ENCODE results near the gene RAB3IL1.

RAB3IL1 gene

GRCh38 chr11:61880031-61880430, 37.3 kb downstream of the RAB3IL1 start:
- Histone ChIP-seq H3K9ac (ENCODE audit: low read depth in 1 of 2, low read length in 2 of 2) (no peak overlapping the region), H3K4me1 (ENCODE audit: control insufficient read depth in 2 of 2, insufficient read depth in 2 of 2, low read length in 2 of 2) (no peaks in the 10 kb centered on the region), H3K27ac (ENCODE audit: low read depth in 2 of 2, low read length in 2 of 2) (no peak overlapping the region), H3K27me3 (ENCODE audit: control insufficient read depth in 2 of 2, insufficient read depth in 2 of 2, low read length in 2 of 2) (no peaks in the 10 kb centered on the region), H3K36me3 (ENCODE audit: control insufficient read depth in 2 of 2, insufficient read depth in 2 of 2, low read length in 2 of 2) (no peaks in the 10 kb centered on the region), H3K4me3 (ENCODE audit: low read length in 2 of 2) (no peak overlapping the region), H3K9me3 (ENCODE audit: control insufficient read depth in 2 of 2, low read length in 2 of 2) (no peaks in the 10 kb centered on the region)

GRCh38 chr11:61879152-61879551, 38.2 kb downstream of the RAB3IL1 start:
- Histone ChIP-seq H3K4me3 (ENCODE audit: low read length in 2 of 2) (no peak overlapping the region), H3K27ac (ENCODE audit: low read depth in 2 of 2, low read length in 2 of 2) (no peak overlapping the region), H3K36me3 (ENCODE audit: control insufficient read depth in 2 of 2, insufficient read depth in 2 of 2, low read length in 2 of 2) (no peaks in the 10 kb centered on the region), H3K9me3 (ENCODE audit: control insufficient read depth in 2 of 2, low read length in 2 of 2) (no peaks in the 10 kb centered on the region), H3K9ac (ENCODE audit: low read depth in 1 of 2, low read length in 2 of 2) (no peak overlapping the region), H3K4me1 (ENCODE audit: control insufficient read depth in 2 of 2, insufficient read depth in 2 of 2, low read length in 2 of 2) (no peaks in the 10 kb centered on the region), H3K27me3 (ENCODE audit: control insufficient read depth in 2 of 2, insufficient read depth in 2 of 2, low read length in 2 of 2) (no peaks in the 10 kb centered on the region)

GRCh38 chr11:61875698-61876097, 41.7 kb downstream of the RAB3IL1 start:
- H3K9me3 ChIP-seq (ENCODE audit: control insufficient read depth in 2 of 2, low read length in 2 of 2), result no peaks in the 10 kb centered on the region
- no peaks in the 10 kb centered on the region for H3K36me3 ChIP-seq (ENCODE audit: control insufficient read depth in 2 of 2, insufficient read depth in 2 of 2, low read length in 2 of 2)
- H3K27ac ChIP-seq (ENCODE audit: low read depth in 2 of 2, low read length in 2 of 2), result no peak overlapping the region
- no peak overlapping the region for H3K9ac ChIP-seq (ENCODE audit: low read depth in 1 of 2, low read length in 2 of 2)
- peaks cover 3 to 4% of the 10 kb centered on the region in 2 donors for H3K27me3 ChIP-seq (ENCODE audit: control insufficient read depth in 2 of 2, insufficient read depth in 2 of 2, low read length in 2 of 2)
- no peak overlapping the region for H3K4me3 ChIP-seq (ENCODE audit: low read length in 2 of 2)
- peaks cover 2% of the 10 kb centered on the region in 2 donors for H3K4me1 ChIP-seq (ENCODE audit: control insufficient read depth in 2 of 2, insufficient read depth in 2 of 2, low read length in 2 of 2)

DNA sequence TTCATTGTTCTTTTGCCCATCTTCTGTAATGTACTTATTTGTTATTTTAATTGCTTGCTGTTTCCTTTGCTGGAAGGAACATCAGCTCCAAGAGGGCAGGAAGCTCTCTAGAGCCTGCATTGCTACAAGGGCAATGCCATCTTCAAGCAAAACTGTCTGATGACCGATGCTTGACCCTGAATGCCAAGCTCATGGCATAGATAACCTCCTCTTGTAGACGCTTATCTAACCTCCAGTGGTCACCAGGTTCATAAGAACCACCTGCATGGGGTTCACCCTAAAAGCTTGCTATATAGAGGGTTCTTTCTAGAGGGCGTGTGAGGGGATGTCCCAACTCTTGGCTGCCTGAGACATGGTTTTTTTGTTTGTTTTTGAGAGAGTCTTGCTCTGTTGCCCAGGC, 42.5 kb downstream of the RAB3IL1 start:
- H3K4me3 ChIP-seq (ENCODE audit: low read length in 2 of 2), result no peak overlapping the region
- H3K9me3 ChIP-seq (ENCODE audit: control insufficient read depth in 2 of 2, low read length in 2 of 2), result no peaks in the 10 kb centered on the region
- H3K9ac ChIP-seq (ENCODE audit: low read depth in 1 of 2, low read length in 2 of 2), result no peak overlapping the region
- no peaks in the 10 kb centered on the region for H3K36me3 ChIP-seq (ENCODE audit: control insufficient read depth in 2 of 2, insufficient read depth in 2 of 2, low read length in 2 of 2)
- H3K27me3 ChIP-seq (ENCODE audit: control insufficient read depth in 2 of 2, insufficient read depth in 2 of 2, low read length in 2 of 2), result peaks cover 3 to 4% of the 10 kb centered on the region in 2 donors
- peaks cover 2 to 5% of the 10 kb centered on the region in 2 donors for H3K4me1 ChIP-seq (ENCODE audit: control insufficient read depth in 2 of 2, insufficient read depth in 2 of 2, low read length in 2 of 2)
- H3K27ac ChIP-seq (ENCODE audit: low read depth in 2 of 2, low read length in 2 of 2), result no peak overlapping the region

- Histone ChIP-seq H3K9me3 (ENCODE audit: control insufficient read depth in 2 of 2, low read length in 2 of 2) (no peaks in the 10 kb centered on the region), H3K36me3 (ENCODE audit: control insufficient read depth in 2 of 2, insufficient read depth in 2 of 2, low read length in 2 of 2) (no peaks in the 10 kb centered on the region), H3K27ac (ENCODE audit: low read depth in 2 of 2, low read length in 2 of 2) (no peak overlapping the region), H3K4me1 (ENCODE audit: control insufficient read depth in 2 of 2, insufficient read depth in 2 of 2, low read length in 2 of 2) (peaks cover 2 to 5% of the 10 kb centered on the region in 2 donors), H3K27me3 (ENCODE audit: control insufficient read depth in 2 of 2, insufficient read depth in 2 of 2, low read length in 2 of 2) (peaks cover 3 to 4% of the 10 kb centered on the region in 2 donors), H3K9ac (ENCODE audit: low read depth in 1 of 2, low read length in 2 of 2) (no peak overlapping the region), H3K4me3 (ENCODE audit: low read length in 2 of 2) (no peak overlapping the region)
Observed at GRCh38 chr11:61874377-61874809, 43.0 kb downstream of the RAB3IL1 start.

DNA sequence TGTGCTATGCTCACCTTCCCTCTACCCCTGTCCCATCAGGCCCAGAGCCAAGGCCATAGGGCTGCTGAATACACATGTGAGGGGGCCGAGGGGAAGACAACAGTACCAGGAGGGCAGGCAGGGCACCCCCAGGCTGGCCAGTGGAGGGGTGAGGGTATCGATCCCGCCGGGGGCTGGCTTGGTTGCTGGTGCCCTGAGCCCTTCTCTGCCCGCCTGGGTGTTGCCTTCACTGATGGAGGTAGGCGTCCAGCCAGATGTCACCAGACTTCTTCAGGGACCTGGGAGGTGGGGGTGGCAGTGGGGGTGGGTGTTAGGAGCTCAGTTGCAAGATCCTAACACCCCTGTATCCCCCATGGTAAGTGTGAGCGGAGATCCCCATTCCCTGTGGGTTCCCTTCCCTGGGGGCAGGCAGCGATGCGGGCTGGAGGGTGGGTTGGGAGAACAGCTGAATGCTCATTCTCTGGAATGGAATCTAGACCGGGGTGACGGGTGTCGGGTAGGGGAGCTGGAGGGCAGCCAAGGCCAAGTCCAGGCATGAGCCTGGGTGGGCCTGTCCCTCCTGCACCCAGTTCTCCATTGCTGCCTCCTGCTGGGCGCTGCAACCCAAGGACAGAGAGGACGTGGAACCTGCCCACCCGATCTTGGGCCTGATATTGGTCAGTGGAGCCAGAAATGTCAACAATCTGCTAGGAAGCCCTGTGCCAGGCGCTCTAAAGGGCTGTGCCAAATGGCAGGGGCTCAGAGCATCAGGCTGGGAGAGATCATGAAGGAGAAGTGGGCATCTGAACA, 43.6 kb downstream of the RAB3IL1 start:
- Histone ChIP-seq H3K9ac (ENCODE audit: low read depth in 1 of 2, low read length in 2 of 2) (no peak overlapping the region), H3K9me3 (ENCODE audit: control insufficient read depth in 2 of 2, low read length in 2 of 2) (no peaks in the 10 kb centered on the region), H3K4me3 (ENCODE audit: low read length in 2 of 2) (no peak overlapping the region), H3K27me3 (ENCODE audit: control insufficient read depth in 2 of 2, insufficient read depth in 2 of 2, low read length in 2 of 2) (peaks cover 3 to 4% of the 10 kb centered on the region in 2 donors), H3K36me3 (ENCODE audit: control insufficient read depth in 2 of 2, insufficient read depth in 2 of 2, low read length in 2 of 2) (no peaks in the 10 kb centered on the region), H3K4me1 (ENCODE audit: control insufficient read depth in 2 of 2, insufficient read depth in 2 of 2, low read length in 2 of 2) (peaks cover 2 to 5% of the 10 kb centered on the region in 2 donors), H3K27ac (ENCODE audit: low read depth in 2 of 2, low read length in 2 of 2) (no peak overlapping the region)

DNA sequence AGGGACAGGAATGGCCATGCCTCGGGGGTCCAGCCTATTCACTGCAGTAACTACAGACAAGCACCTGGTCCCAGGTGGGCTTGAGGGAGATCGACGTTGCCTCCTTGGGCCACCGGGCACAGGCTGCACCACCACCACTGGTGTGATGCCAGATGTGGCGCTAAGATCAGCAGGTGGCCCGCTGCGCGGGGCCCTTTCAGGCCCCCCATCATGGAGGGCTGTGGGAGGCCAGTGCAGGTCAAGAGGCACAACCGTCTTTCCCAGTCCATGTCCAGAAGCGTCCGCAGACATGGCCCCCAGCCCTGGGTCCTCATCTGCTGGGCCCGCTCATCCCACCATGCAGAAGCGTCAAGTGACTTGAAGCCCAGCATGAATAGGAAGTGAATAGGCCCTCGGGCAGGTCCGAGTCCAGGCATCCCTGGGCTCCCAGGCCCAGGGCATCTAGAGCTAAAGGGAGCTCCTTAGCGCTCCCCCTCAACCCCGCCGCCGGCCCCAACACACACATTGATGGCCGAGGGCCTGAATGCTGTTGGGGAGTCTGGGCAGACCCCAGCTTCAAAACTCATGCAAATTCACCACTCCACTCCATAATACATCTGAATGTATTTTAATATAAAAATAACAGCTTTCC, 44.3 kb downstream of the RAB3IL1 start:
- H3K36me3 ChIP-seq (ENCODE audit: control insufficient read depth in 2 of 2, insufficient read depth in 2 of 2, low read length in 2 of 2), result no peaks in the 10 kb centered on the region
- no peak overlapping the region for H3K9ac ChIP-seq (ENCODE audit: low read depth in 1 of 2, low read length in 2 of 2)
- H3K4me1 ChIP-seq (ENCODE audit: control insufficient read depth in 2 of 2, insufficient read depth in 2 of 2, low read length in 2 of 2), result peaks cover 2 to 5% of the 10 kb centered on the region in 2 donors
- no peak overlapping the region for H3K27ac ChIP-seq (ENCODE audit: low read depth in 2 of 2, low read length in 2 of 2)
- H3K27me3 ChIP-seq (ENCODE audit: control insufficient read depth in 2 of 2, insufficient read depth in 2 of 2, low read length in 2 of 2), result peaks cover 3 to 4% of the 10 kb centered on the region in 2 donors
- no peaks in the 10 kb centered on the region for H3K9me3 ChIP-seq (ENCODE audit: control insufficient read depth in 2 of 2, low read length in 2 of 2)
- no peak overlapping the region for H3K4me3 ChIP-seq (ENCODE audit: low read length in 2 of 2)

DNA sequence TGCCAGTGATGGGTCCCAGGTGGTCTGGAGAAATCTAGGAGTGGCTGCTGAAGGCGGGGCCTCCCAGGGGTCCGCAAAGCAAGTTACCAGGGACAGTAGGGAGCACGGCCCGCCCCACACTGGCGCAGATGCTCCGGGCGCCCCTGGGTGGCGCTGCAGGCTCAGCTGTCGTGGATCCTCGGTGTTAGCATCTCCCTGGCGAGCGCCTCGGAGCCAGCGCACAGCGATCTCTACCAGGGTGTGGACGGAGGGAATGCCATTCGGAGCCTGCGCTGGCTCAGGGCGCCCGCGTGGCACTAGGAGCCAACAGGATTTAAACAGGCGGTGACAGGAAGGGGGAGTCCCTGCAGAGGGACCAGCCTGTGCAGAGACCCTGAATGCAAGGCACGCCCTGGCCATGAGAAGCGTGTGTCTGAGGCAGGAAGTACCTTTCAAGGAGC, 46.2 kb downstream of the RAB3IL1 start:
- H3K27ac ChIP-seq (ENCODE audit: low read depth in 2 of 2, low read length in 2 of 2), result no peak overlapping the region
- peak overlapping the region in 1 of 2 donors; percentile 31 for H3K4me3 ChIP-seq (ENCODE audit: low read length in 2 of 2)
- H3K36me3 ChIP-seq (ENCODE audit: control insufficient read depth in 2 of 2, insufficient read depth in 2 of 2, low read length in 2 of 2), result no peaks in the 10 kb centered on the region
- H3K4me1 ChIP-seq (ENCODE audit: control insufficient read depth in 2 of 2, insufficient read depth in 2 of 2, low read length in 2 of 2), result peaks cover 2 to 5% of the 10 kb centered on the region in 2 donors
- no peaks in the 10 kb centered on the region for H3K9me3 ChIP-seq (ENCODE audit: control insufficient read depth in 2 of 2, low read length in 2 of 2)
- H3K9ac ChIP-seq (ENCODE audit: low read depth in 1 of 2, low read length in 2 of 2), result no peak overlapping the region
- peaks cover 3 to 4% of the 10 kb centered on the region in 2 donors for H3K27me3 ChIP-seq (ENCODE audit: control insufficient read depth in 2 of 2, insufficient read depth in 2 of 2, low read length in 2 of 2)

DNA sequence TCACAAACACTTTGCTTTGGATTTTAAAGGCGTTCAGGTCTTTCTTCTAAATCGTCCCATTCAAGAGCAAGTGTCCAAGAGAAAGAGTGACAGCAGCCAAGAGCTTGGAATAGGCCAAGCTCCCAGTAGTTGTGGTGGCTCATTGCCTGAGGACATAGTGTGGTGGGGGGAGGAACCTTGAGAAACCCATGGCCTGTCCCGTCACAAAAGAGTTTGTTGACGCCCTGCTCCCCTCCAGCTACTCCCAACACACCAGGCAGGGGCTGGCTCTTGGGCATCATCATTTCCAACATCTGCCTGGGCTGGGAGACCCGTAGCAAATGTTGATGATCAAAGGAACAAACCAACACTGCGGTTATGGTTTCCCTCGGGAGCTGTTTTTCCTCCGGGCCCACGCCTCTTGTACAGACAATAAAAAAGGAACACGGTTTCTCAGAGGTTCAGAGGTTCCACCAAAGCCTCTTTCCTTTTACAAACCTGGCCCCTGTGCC, 46.8 kb downstream of the RAB3IL1 start:
- Histone ChIP-seq H3K4me1 (ENCODE audit: control insufficient read depth in 2 of 2, insufficient read depth in 2 of 2, low read length in 2 of 2) (peaks cover 2 to 5% of the 10 kb centered on the region in 2 donors), H3K4me3 (ENCODE audit: low read length in 2 of 2) (no peak overlapping the region), H3K9me3 (ENCODE audit: control insufficient read depth in 2 of 2, low read length in 2 of 2) (no peaks in the 10 kb centered on the region), H3K36me3 (ENCODE audit: control insufficient read depth in 2 of 2, insufficient read depth in 2 of 2, low read length in 2 of 2) (no peaks in the 10 kb centered on the region), H3K27me3 (ENCODE audit: control insufficient read depth in 2 of 2, insufficient read depth in 2 of 2, low read length in 2 of 2) (peaks cover 3 to 4% of the 10 kb centered on the region in 2 donors), H3K27ac (ENCODE audit: low read depth in 2 of 2, low read length in 2 of 2) (no peak overlapping the region), H3K9ac (ENCODE audit: low read depth in 1 of 2, low read length in 2 of 2) (no peak overlapping the region)

All from mucosa of rectum (tissue), 2 donors.